ENCODE data around the gene MRPS34. TPM values are rescaled to one million over a fixed set of nuclear protein-coding genes. Genes with fewer than 3 reads are reported as not detected.

MRPS34 gene
- total and polyA plus RNA-seq, 8 donors = 21.1 to 204 (median 103) TPM

- peaks cover 4 to 21% (median 18%) of the 10 kb centered on the region in 4 donors for H3K4me1 ChIP-seq
- no peak for TF ChIP-seq POLR2AphosphoS5 (IDR thresholded peaks at IDR 0.05)
- TF ChIP-seq POLR2A (IDR thresholded peaks at IDR 0.05) = no peak
- TF ChIP-seq EP300 (IDR thresholded peaks at IDR 0.05) = no peak
- TF ChIP-seq CTCF (IDR thresholded peaks at IDR 0.05) = no peak
- no peak overlapping the region for H3K27ac ChIP-seq
- intact Hi-C loops (cut with DNase I; ENCODE audit: low total_unique reads) = no loop called here
- no peaks in the 10 kb centered on the region for H3K27me3 ChIP-seq
- H3K36me3 ChIP-seq = peaks cover 29 to 78% (median 77%) of the 10 kb centered on the region in 4 donors
- no peak overlapping the region for H3K4me3 ChIP-seq
- 85 to 87% (median 85%) methylated on average over 14 to 25 of the region's 25 CpGs for WGBS, 5 donors
- no peaks in the 10 kb centered on the region for H3K9me3 ChIP-seq
- no peak for DNase-seq
These were observed 47.4 kb upstream of the MRPS34 start for GRCh38 chr16:1820096-1820945.

GRCh38 chr16:1819611-1820010, 46.7 kb upstream of the MRPS34 start:
- intact Hi-C loops (cut with DNase I; ENCODE audit: low total_unique reads) = no loop called here
- H3K27ac ChIP-seq = no peak overlapping the region
- no peaks in the 10 kb centered on the region for H3K27me3 ChIP-seq
- peaks cover 29 to 85% (median 83%) of the 10 kb centered on the region in 4 donors for H3K36me3 ChIP-seq
- no peak for TF ChIP-seq POLR2AphosphoS5 (IDR thresholded peaks at IDR 0.05)
- no peak for TF ChIP-seq POLR2A (IDR thresholded peaks at IDR 0.05)
- TF ChIP-seq CTCF (IDR thresholded peaks at IDR 0.05) = no peak
- WGBS, 5 donors = 88 to 97% (median 94%) methylated on average over 9 to 15 of the region's 15 CpGs
- no peak for DNase-seq
- H3K9me3 ChIP-seq = no peaks in the 10 kb centered on the region
- peaks cover 0 to 14% (median 11%) of the 10 kb centered on the region in 4 donors for H3K4me1 ChIP-seq
- no peak overlapping the region for H3K4me3 ChIP-seq

GRCh38 chr16:1818873-1819525, 46.1 kb upstream of the MRPS34 start:
- 92 to 96% (median 95%) methylated on average over 35 of the region's 35 CpGs for WGBS, 5 donors
- TF ChIP-seq POLR2A (IDR thresholded peaks at IDR 0.05) = no peak
- TF ChIP-seq CTCF (IDR thresholded peaks at IDR 0.05) = no peak
- TF ChIP-seq POLR2AphosphoS5 (IDR thresholded peaks at IDR 0.05) = no peak
- no peak for TF ChIP-seq EP300 (IDR thresholded peaks at IDR 0.05)
- Histone ChIP-seq H3K4me3 (no peak overlapping the region), H3K27me3 (no peaks in the 10 kb centered on the region), H3K4me1 (peaks cover 0 to 8% (median 5%) of the 10 kb centered on the region in 4 donors), H3K36me3 (peaks cover 29 to 91% (median 87%) of the 10 kb centered on the region in 4 donors), H3K9me3 (no peaks in the 10 kb centered on the region), H3K27ac (no peak overlapping the region)
- intact Hi-C loops (cut with DNase I; ENCODE audit: low total_unique reads) = no loop called here
- no peak for DNase-seq

GRCh38 chr16:1818204-1818872, 45.4 kb upstream of the MRPS34 start:
- no peaks in the 10 kb centered on the region for H3K9me3 ChIP-seq
- peak in 1 of 4 donors; percentile 10 for TF ChIP-seq POLR2A (IDR thresholded peaks at IDR 0.05)
- TF ChIP-seq POLR2AphosphoS5 (IDR thresholded peaks at IDR 0.05) = no peak
- H3K4me1 ChIP-seq = peaks cover 0 to 4% (median 0%) of the 10 kb centered on the region in 4 donors
- intact Hi-C loops (cut with DNase I; ENCODE audit: low total_unique reads) = no loop called here
- H3K27ac ChIP-seq = no peak overlapping the region
- no peak for DNase-seq
- H3K27me3 ChIP-seq = no peaks in the 10 kb centered on the region
- H3K4me3 ChIP-seq = no peak overlapping the region
- H3K36me3 ChIP-seq = peaks cover 29 to 96% (median 93%) of the 10 kb centered on the region in 4 donors
- WGBS, 5 donors = 92 to 96% (median 94%) methylated on average over 13 to 27 of the region's 27 CpGs

Data from stomach (tissue), 9 donors.